ENCODE measurements around the gene POLR3A.

- TF ChIP-seq CTCF (IDR thresholded peaks at IDR 0.05): no peak
- TF ChIP-seq POLR2A (IDR thresholded peaks at IDR 0.05): no peak
These were observed 22.1 kb downstream of the POLR3A start for GRCh38 chr10:78007172-78007571.
